ENCODE measurements around the gene LY6G6C.

LY6G6C gene

DNA sequence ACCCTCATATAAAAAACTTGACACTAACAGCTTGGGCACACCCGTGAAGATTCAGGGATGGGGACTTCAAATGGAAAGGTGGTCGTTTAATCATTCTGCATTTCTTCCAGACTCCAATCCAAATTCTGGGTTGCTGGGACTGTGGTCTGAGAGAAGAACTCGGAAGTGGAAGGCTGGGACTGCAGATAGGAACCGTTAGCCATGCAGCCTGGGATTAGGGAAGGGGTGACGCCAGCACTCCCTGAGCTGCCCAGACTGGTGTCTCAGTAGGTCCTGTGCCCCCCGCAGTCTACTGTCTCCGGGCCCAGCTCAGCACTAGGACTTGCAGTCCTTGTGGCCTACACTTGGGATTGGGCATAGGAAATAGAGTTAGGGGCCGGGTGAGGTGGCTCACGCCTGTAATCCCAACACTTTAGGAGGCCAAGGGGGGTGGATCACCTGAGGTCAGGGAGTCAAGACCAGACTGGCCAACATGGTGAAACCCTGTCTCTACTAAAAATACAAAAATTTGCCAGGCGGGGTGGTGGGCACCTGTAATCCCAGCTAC, 15.3 kb upstream of the LY6G6C start:
- TF ChIP-seq GATA2 (IDR thresholded peaks at IDR 0.05; ENCODE audit: low read depth, low read length) = no peak
- TF ChIP-seq GATA3 (IDR thresholded peaks at IDR 0.05; ENCODE audit: low read depth, low read length) = no peak

DNA sequence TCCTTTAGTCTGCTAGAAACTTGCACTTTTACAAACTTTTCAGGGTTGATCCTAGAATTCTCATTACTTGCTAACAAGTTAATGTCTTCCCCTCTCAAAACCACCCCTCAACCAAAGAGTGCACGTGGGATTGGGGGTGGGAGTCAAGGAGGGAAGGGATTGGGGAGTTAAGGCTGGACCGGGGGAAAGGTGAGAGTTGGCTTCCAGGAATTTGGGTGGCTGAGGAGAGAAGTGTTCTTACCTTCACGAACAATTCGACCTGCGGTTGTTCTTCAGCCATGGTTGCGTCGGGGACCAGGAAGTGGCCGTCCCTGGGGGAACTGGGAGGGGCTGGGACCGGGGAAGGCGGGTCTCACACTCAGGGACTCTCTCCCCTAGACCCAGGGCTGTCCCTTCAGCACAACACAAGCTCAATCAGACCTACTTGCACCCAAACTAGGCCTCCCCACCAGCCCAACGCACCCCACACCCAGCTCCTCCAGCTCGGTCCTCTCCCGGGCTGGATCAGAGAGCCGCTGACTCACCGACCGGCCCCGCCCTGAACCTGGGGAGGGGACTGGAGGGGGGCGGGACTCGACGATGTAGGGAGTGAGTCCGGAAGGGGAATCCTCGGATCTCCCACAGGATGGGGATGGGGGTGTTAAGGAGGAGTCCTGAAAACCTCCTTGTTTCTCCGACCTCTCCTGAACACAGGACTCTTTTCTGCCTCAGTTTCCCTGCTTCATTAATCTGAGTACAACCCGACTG, 14.6 kb upstream of the LY6G6C start, which contains the start of gene CLIC1:
CLIC1 (minus strand) TSS at position 510 of the 747 bp plus-strand sequence; CDS start at position 280, 230 bp downstream.
- no peak for TF ChIP-seq GATA3 (IDR thresholded peaks at IDR 0.05; ENCODE audit: low read depth, low read length)
- TF ChIP-seq GATA2 (IDR thresholded peaks at IDR 0.05; ENCODE audit: low read depth, low read length) = no peak

DNA sequence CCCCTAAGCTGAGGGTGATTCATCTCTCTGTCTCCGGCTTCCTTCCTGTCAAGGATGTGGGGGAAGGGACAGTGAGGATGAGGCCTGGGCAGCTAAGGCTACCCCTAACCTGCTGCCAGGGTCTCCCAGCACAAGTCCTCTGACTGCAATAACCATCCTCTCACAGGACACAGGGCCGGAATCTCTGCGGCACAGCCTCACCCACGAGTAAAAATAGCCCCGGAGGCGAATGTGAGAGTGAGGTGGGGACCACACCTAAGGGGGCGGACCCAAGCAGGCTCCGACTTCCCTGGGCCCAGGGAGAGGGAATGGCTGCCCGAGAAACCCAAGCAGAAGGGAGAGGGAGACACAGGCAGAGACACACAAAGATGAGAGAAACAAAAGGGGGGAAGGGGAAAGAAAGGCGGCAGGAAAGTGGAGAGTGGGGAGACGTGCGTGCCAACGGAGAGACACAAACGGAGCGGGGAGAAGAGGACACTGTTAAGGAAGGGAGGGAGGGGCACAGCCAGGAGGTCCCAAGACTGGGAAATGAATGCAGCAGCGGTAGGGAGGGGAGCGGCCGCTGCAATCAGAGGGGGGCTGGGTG, 13.4 kb upstream of the LY6G6C start:
- TF ChIP-seq GATA3 (IDR thresholded peaks at IDR 0.05; ENCODE audit: low read depth, low read length) (no peak), GATA2 (IDR thresholded peaks at IDR 0.05; ENCODE audit: low read depth, low read length) (no peak)

DNA sequence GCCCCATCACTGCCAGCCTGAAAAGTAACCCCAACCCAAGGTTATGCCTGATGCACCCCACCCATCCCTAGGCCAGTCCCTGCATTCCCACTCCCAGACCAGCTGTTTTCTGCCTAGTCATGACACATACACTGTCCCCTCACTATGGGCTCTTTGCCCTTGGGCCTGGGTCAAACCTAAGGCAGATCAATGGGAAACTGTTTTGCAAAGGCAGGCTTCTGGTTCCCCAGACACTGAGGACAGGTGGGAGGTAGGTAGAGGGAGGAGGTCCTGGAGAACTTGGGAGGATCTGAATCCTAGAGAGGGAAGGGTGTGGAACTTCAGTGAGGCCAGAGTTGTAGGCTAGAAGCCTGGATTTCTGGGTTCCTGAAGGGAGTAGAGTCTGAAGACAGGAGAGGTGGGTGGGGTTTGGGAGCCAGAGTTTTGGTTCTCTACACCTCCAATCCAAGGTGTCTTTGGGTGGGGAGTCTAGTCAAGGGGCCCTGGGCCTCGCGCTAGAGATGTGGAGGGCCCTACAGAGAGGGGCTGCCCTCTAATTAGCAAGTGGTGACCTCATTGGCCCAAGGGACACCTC, 12.8 kb upstream of the LY6G6C start:
- no peak for TF ChIP-seq GATA3 (IDR thresholded peaks at IDR 0.05; ENCODE audit: low read depth, low read length)
- TF ChIP-seq GATA2 (IDR thresholded peaks at IDR 0.05; ENCODE audit: low read depth, low read length) = no peak

DNA sequence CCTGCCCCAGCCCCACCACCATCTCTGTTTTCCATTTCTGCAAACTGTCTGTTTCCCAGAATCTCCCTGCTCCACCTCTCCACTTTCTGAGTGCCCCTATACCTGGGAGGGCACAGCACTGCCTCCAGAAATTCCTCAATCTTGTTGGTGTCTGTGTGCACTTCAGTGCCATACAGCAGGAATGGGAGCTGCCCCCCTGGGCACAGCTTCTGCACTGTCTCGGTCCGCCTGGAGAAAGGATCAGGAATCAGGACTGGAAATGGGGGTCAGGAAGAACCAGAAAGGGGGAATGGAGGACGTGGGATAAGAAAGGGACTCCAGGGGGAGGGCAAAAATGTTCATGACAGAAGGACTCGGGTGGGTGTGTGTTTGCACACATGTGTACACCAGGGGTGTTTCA, 12.2 kb upstream of the LY6G6C start:
- no peak for TF ChIP-seq GATA3 (IDR thresholded peaks at IDR 0.05; ENCODE audit: low read depth, low read length)
- TF ChIP-seq GATA2 (IDR thresholded peaks at IDR 0.05; ENCODE audit: low read depth, low read length) = no peak

DNA sequence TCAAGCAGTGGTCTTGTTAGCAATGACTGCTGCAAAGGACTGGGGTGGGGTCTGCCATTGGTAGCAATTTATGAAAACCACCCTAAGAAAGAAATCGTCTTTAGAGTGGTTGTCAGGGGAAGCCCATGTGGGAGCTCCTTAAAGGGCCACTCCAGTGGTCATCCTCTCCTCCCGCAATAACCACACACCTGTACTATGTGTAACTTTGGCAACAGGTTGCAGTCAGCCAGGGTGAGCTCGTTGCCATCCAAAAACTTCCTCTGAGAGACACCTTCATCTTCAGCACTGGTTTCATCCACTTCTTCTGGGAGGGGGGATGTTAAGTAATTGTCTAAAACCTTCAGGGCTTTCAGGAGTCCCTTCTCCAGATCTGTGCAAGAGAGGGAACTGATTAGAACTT, 10.5 kb upstream of the LY6G6C start:
- TF ChIP-seq GATA2 (IDR thresholded peaks at IDR 0.05; ENCODE audit: low read depth, low read length) (no peak), GATA3 (IDR thresholded peaks at IDR 0.05; ENCODE audit: low read depth, low read length) (no peak)

DNA sequence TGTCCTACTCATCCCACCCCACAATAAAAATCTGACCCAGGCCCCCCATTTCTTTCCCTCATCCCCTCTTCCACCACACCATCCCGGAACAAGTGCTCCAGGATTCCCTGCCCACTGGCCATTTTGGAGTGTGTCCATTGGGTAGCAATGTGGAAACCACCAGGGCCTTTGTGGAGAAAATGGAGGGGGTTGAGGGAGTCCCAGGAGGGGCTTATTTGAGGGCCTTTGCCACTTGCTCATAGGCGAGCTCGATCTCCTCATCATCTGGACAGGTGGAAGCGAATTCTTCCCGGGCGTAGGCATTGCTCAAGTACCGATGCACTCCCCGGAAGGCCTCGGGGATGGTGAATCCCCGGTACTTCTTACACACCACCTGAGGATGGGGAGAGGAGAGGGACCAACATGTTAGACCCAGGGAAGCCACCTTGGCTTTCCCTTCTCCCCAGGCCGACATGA, 9.1 kb upstream of the LY6G6C start:
- no peak for TF ChIP-seq GATA2 (IDR thresholded peaks at IDR 0.05; ENCODE audit: low read depth, low read length)
- no peak for TF ChIP-seq GATA3 (IDR thresholded peaks at IDR 0.05; ENCODE audit: low read depth, low read length)

DNA sequence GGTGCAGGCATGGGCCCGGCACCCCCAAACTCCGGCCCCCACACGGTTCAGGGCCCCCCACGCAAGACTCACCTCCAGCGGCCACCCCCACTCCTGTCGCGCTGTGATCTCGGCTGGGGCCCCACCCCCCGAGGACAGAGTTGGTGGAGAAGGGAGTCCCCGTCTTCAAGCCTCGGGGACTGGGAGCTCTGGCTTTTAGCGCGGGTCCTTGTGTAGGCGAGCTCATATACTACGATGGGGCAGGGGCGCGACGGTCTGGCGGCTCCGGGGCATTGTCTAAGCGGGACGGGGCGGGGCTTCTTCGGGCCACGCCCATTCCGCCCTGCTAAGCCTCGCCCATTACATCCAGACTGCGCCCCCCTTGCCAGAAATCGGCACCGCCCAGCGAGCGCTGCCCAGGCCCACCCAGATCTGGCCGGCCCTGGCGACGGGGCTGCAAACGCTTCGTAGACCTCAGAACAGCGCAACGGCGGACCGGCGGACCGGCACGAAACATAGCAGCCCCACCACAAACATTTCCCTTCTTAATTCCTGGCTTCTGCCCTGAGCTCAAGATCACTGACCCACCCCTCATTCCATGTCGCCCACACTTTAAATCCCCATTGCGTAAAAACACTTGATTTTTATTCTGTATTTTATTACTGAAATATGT, 8.6 kb upstream of the LY6G6C start:
- TF ChIP-seq GATA2 (IDR thresholded peaks at IDR 0.05; ENCODE audit: low read depth, low read length) (no peak), GATA3 (IDR thresholded peaks at IDR 0.05; ENCODE audit: low read depth, low read length) (no peak)

DNA sequence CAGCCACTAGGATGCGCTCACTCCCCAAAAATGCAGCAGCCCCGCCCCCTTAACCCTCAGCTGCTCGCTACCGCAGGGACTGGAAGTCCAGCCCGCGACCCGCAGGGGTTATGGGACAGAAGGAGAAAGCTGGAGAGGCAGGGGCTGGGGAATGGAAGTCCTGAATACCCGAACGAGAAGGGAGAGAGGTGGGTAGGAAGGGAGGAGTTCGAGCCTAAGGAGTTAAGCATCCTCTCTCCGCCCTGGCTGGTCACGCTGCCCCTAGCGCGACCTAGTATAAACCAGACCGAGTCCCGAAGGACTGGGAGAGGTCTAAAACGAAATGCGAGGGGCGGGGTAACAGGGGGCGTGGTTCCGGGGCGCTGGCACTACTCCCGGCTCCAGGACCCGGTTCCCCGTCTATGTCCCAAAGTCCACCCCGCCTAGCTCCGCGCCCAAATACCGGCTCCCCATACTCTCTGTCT, 8.0 kb upstream of the LY6G6C start:
- TF ChIP-seq GATA3 (IDR thresholded peaks at IDR 0.05; ENCODE audit: low read depth, low read length) (no peak), GATA2 (IDR thresholded peaks at IDR 0.05; ENCODE audit: low read depth, low read length) (no peak)

DNA sequence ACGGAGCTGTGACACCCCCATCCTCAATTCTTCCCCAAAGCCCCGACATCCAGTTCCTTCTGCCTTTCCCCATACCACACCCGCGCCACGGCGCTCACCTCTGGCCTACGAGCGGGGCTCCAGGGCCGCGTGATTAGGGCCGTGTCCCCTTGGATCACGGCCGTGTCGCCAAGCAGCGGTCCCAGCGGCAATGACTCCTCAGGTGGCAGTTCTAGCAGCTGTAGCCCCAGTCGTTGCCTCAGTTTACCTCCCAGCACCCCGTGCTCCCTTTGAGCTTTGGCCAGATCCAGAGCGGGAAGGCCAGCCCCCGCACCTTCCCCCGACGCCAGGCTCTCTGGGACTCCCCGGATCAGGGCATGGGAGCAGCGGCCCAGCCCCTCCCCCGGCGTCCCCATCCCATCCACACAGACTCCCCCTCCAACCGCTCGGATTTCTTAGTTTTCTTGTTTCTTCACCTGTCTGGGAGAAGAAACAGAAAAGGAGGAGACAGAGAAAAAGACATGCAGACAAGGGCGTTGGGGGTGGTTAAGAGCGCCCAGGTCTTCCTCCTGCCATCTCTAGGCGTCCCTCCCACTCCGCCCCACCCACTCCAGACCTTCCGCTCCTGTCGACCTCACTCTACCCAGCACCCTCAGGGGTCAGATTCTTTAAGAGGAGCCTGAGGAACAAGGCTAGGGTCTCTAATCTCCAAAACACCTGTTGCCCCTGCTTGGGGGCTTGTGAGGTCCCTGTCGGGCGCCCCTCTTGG, 7.4 kb upstream of the LY6G6C start, which contains the start of gene DDAH2:
DDAH2 (minus strand) TSS at position 533 of the 748 bp plus-strand sequence; CDS start at position 395, 138 bp downstream.
- no peak for TF ChIP-seq GATA2 (IDR thresholded peaks at IDR 0.05; ENCODE audit: low read depth, low read length)
- no peak for TF ChIP-seq GATA3 (IDR thresholded peaks at IDR 0.05; ENCODE audit: low read depth, low read length)

DNA sequence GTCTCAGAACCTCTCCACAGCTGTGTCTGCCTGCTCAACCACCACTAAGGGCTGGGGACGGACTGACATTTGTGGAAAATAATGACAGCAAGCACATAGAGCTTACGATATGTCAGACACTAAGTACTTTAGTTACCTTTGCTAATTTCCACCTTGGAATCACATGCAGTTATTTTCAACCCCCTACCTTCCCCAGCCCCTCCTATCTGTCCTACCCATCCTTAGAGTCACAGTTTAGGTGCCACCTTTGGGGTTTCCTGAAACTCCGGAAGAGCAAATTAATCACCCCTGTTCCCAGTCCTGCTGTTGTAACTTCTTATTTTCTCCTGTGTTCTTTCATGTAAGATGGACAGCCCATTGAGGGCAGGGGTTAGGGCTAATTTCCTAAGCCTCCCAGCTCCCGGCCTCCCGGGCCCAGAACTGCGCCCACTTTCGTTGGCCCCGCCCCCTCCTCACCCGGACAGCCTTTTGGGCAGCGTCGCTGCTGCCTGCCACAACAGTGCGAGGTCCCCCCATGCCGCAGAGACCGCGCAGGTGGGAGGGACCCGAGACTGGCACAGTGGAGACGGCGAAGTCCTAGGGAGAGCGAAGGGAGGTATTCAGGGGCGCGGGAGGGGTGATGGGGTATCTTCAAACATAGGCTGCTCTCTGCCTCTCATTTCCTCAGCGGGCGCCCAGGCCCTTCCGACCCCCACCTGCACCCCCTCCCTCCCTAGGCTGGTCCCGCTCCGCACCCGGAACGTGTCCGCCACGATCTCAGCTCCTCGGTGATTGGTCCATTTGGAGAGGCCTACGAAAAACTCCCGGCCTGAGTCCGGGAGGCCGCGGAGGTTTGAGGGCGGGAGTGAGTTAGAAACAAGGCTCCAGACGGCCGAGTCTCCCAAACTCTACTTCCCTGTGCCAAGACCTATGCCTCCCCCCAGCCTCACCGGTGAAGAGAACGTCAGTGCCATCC, 6.4 kb upstream of the LY6G6C start:
- no peak for TF ChIP-seq GATA2 (IDR thresholded peaks at IDR 0.05; ENCODE audit: low read depth, low read length)
- no peak for TF ChIP-seq GATA3 (IDR thresholded peaks at IDR 0.05; ENCODE audit: low read depth, low read length)

DNA sequence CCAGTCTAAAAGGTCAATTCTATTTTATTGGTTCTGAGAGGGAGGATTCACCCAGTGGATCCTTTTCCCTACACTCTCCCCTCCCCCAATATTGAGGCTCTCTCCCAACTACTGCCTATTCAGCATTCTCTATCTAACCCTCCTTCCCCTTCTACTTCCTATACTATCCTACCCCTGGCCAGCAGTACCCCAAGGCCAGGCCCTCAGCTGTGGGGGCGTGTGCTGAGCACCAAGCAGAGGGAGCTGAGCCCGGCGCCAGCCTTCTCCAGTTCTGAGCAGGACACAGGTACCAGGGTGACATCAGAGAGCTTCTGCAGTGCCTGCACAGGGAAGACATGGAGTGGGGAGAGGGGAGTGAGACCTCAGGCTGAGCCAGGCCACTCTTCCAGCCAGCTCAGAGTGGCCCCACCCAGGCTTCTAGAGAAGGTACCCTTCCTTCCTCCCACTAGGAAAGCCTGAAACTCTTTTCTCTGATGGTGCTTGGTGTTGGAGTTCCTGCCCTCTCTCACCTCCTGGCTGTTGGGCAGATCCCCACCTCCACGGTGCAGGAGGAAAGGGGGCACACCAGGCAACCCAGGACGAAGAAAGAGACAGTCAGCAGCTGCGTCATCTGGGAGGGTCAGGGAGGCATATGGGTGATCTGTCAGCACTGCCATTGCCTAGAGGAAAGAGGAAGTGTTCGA, 5.6 kb upstream of the LY6G6C start:
- no peak for TF ChIP-seq GATA2 (IDR thresholded peaks at IDR 0.05; ENCODE audit: low read depth, low read length)
- no peak for TF ChIP-seq GATA3 (IDR thresholded peaks at IDR 0.05; ENCODE audit: low read depth, low read length)

All from SH-SY5Y (cell line).